AG10803 (cell line): Measurements from ENCODE around the gene SETD3.

Source experiments
- DNase-seq: peaks from one replicate; pipeline ENCODE4 v3.0.0; 2010; ENCODE audit warnings: low read depth
- H3K4me3 ChIP-seq: 2 replicates; pipeline ENCODE4 v1.5.1; 2011; ENCODE audit warnings: mild to moderate bottlenecking, low read length, control low read depth
- CTCF ChIP-seq: conservative IDR thresholded peaks from 2 replicates; pipeline ENCODE4 v1.5.1; 2011; ENCODE audit warnings: mild to moderate bottlenecking, low read length, control low read depth, inconsistent platforms

The SETD3 gene

GRCh38 chr14:99441157-99441870, 39.3 kb downstream of the SETD3 start:
- peak; percentile 15; the same call in 1 of the 2 replicates for TF ChIP-seq CTCF
- no peak overlapping the region for H3K4me3 ChIP-seq
- no peak for DNase-seq

GRCh38 chr14:99440278-99440677, 40.4 kb downstream of the SETD3 start:
- no peak overlapping the region for H3K4me3 ChIP-seq
- no peak for DNase-seq
- no peak for TF ChIP-seq CTCF

GRCh38 chr14:99437706-99438105, 43.0 kb downstream of the SETD3 start:
- no peak for TF ChIP-seq CTCF
- DNase-seq, result no peak
- H3K4me3 ChIP-seq, result no peak overlapping the region

- no peak for TF ChIP-seq CTCF
- DNase-seq, result peak; percentile 14
- no peak overlapping the region for H3K4me3 ChIP-seq
These were observed 44.1 kb downstream of the SETD3 start for GRCh38 chr14:99436247-99437180.

- no peak overlapping the region for H3K4me3 ChIP-seq
- no peak for TF ChIP-seq CTCF
- no peak for DNase-seq
These were observed 45.3 kb downstream of the SETD3 start for GRCh38 chr14:99435327-99435726.

GRCh38 chr14:99432485-99432884, 48.2 kb downstream of the SETD3 start:
- no peak overlapping the region for H3K4me3 ChIP-seq
- no peak for TF ChIP-seq CTCF
- peak; percentile 14 for DNase-seq
